ENCODE data around the gene KRTAP23-1. TPM values are rescaled to one million over a fixed set of nuclear protein-coding genes. Genes with fewer than 3 reads are reported as not detected.

KRTAP23-1 gene
- total and polyA plus RNA-seq, 2 donors (not counting 3 experiments of a cell fraction or from before 2014, with no cell fraction given): not detected

DNA sequence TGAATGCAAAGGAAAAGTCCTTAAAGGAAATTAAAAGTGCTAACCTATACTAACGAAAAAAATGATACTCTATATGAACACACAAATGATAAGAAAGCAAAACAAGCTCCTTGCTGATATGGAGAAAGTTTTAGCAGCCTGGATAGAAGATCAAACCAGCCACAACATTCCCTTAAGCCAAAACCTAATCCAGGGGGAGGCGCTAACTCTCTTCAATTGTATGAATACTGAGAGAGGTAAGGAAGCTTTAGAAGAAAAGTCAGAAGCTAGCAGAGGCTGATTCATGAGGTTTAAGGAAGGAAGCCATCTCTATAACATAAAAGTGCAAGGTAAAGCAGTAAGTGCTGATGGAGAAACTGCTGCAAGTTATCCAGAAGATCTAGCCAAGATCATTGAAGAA lies 3.4 kb downstream of the KRTAP23-1 start:
- POLR2A ChIA-PET: no interaction called here
- no peak for TF ChIP-seq POLR2A (IDR thresholded peaks at IDR 0.05; ENCODE audit: low read depth, low read length)
- TF ChIP-seq, protein P1, sequence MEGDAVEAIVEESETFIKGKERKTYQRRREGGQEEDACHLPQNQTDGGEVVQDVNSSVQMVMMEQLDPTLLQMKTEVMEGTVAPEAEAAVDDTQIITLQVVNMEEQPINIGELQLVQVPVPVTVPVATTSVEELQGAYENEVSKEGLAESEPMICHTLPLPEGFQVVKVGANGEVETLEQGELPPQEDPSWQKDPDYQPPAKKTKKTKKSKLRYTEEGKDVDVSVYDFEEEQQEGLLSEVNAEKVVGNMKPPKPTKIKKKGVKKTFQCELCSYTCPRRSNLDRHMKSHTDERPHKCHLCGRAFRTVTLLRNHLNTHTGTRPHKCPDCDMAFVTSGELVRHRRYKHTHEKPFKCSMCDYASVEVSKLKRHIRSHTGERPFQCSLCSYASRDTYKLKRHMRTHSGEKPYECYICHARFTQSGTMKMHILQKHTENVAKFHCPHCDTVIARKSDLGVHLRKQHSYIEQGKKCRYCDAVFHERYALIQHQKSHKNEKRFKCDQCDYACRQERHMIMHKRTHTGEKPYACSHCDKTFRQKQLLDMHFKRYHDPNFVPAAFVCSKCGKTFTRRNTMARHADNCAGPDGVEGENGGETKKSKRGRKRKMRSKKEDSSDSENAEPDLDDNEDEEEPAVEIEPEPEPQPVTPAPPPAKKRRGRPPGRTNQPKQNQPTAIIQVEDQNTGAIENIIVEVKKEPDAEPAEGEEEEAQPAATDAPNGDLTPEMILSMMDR (IDR thresholded peaks at IDR 0.05; ENCODE audit: extremely low read depth in 1 of 2, insufficient read depth in 1 of 2, low read depth in 1 of 2, low read length in 2 of 2): no peak
- TF ChIP-seq EZH2 (IDR thresholded peaks at IDR 0.05; ENCODE audit: borderline replicate concordance, low read depth, low read length, severe bottlenecking): no peak
- no peak for TF ChIP-seq POLR2AphosphoS5 (IDR thresholded peaks at IDR 0.05; ENCODE audit: insufficient read depth, low read depth, low read length)
- TF ChIP-seq FOS (IDR thresholded peaks at IDR 0.05; ENCODE audit: borderline replicate concordance, insufficient read depth, low read length): no peak
- TF ChIP-seq MYC (IDR thresholded peaks at IDR 0.05; ENCODE audit: low read depth, low read length): no peak
- TF ChIP-seq, protein P2, sequence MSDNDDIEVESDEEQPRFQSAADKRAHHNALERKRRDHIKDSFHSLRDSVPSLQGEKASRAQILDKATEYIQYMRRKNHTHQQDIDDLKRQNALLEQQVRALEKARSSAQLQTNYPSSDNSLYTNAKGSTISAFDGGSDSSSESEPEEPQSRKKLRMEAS (IDR thresholded peaks at IDR 0.05; ENCODE audit: insufficient read depth, insufficient read length): no peak
- TF ChIP-seq GATA2 (IDR thresholded peaks at IDR 0.05; ENCODE audit: insufficient read depth, insufficient read length, low read depth, low read length): no peak
- no peak for TF ChIP-seq JUN (IDR thresholded peaks at IDR 0.05; ENCODE audit: borderline replicate concordance, insufficient read depth, insufficient read length, low read depth)
- Histone ChIP-seq H3K9me1 (replicated peaks; ENCODE audit: control insufficient read depth, extremely low read depth, insufficient read depth, low read length) (no peaks in the 10 kb centered on the region), H2AFZ (ENCODE audit: low read depth, low read length) (no peak overlapping the region), H4K20me1 (replicated peaks; ENCODE audit: control insufficient read depth, extremely low read depth, insufficient read depth, low read length) (no peaks in the 10 kb centered on the region), H3K79me2 (ENCODE audit: control insufficient read depth, insufficient read depth, low read length) (no peaks in the 10 kb centered on the region), H3K27ac (ENCODE audit: insufficient read depth, low read depth, low read length) (no peak overlapping the region), H3K27me3 (ENCODE audit: control insufficient read depth in 2 of 2, insufficient read depth in 2 of 2, low read length in 2 of 2) (no peaks in the 10 kb centered on the region), H3K4me1 (ENCODE audit: control insufficient read depth, extremely low read depth, insufficient read depth, low read length) (no peaks in the 10 kb centered on the region), H3K9ac (replicated peaks; ENCODE audit: extremely low read depth, insufficient read depth, low read length) (no peak overlapping the region), H3K36me3 (ENCODE audit: control insufficient read depth in 2 of 2, extremely low read depth in 1 of 2, insufficient read depth in 2 of 2, low read length in 2 of 2) (no peaks in the 10 kb centered on the region), H3K4me2 (ENCODE audit: insufficient read depth, low read length) (no peak overlapping the region), H3K9me3 (replicated peaks; ENCODE audit: control insufficient read depth, insufficient read depth, low read length) (peaks cover 2% of the 10 kb centered on the region), H3K4me3 (replicated peaks in 1 of 3; ENCODE audit: insufficient read depth in 1 of 3, low read depth in 1 of 3, low read length in 3 of 3) (no peak overlapping the region)
- FAIRE-seq (no peak), DNase-seq (ENCODE audit: low read depth, low spot score) (no peak)
- dilution Hi-C loops (cut with MboI; ENCODE audit: extremely low pct_ligation_motif_present, low sequenced_read_pairs): no loop called here
- intact Hi-C loops (cut with micrococcal nuclease): no loop called here
- BruUV-seq (replicated peaks): no TSS peak
- CTCF ChIA-PET: no interaction called here
